T-helper 17 cell (primary cell): Measurements from ENCODE around the gene ACBD6. TPM values are rescaled to one million over a fixed set of nuclear protein-coding genes. Genes with fewer than 3 reads are reported as not detected.

Source experiments
- ATAC-seq: fragments of 150-1000 bp; cut with Tn5 transposase; 2 replicates; pipeline ENCODE4 v1.10.0; 2021; ENCODE audit warnings: mild to moderate bottlenecking, moderate library complexity
- DNase-seq, 3 donors: peaks; one replicate each; pipeline versions ENCODE4 v3.0.0 to v3.0.0-alpha.2; 2020 to 2021
- H3K9me3 ChIP-seq: one replicate; pipeline ENCODE4 v1.7.0; 2013; ENCODE audit warnings: low read length, mild to moderate bottlenecking; ENCODE audit not compliant: control insufficient read depth, poor library complexity, severe bottlenecking
- H3K27ac Mint-ChIP-seq: one replicate; pipeline ENCODE4 v1.8.0; 2022; ENCODE audit warnings: mild to moderate bottlenecking, moderate library complexity, mixed read lengths
- H3K27me3 Mint-ChIP-seq: one replicate; pipeline ENCODE4 v1.8.0; 2022; ENCODE audit warnings: mixed read lengths
- H3K36me3 Mint-ChIP-seq: one replicate; pipeline ENCODE4 v1.8.0; 2022; ENCODE audit warnings: low read depth, mixed read lengths
- H3K4me1 Mint-ChIP-seq: one replicate; pipeline ENCODE4 v1.8.0; 2022; ENCODE audit warnings: mild to moderate bottlenecking, mixed read lengths
- H3K4me3 Mint-ChIP-seq: one replicate; pipeline ENCODE4 v1.8.0; 2022; ENCODE audit warnings: mild to moderate bottlenecking, moderate library complexity, mixed read lengths
- total RNA-seq, 4 donors: library from RNA in 2 of 4; stranded (reverse) in 2 of 4; gene quantifications; one replicate each; pipeline ENCODE4 v1.2.3 and lab custom pipeline; 2022 to 2026

Gene ACBD6
- total RNA-seq, 2 donors from 2014 or later = 28.9 to 33.1 TPM

GRCh38 chr1:180278194-180278515 lies 224.2 kb downstream of the ACBD6 start:
- no peaks in the 10 kb centered on the region for H3K4me1 Mint-ChIP-seq
- no peak for DNase-seq
- no peak for ATAC-seq
- H3K9me3 ChIP-seq = no peaks in the 10 kb centered on the region
- no peaks in the 10 kb centered on the region for H3K36me3 Mint-ChIP-seq
- no peaks in the 10 kb centered on the region for H3K27me3 Mint-ChIP-seq
- no peak overlapping the region for H3K4me3 Mint-ChIP-seq
- H3K27ac Mint-ChIP-seq = no peak overlapping the region

- Mint-ChIP-seq H3K27ac (no peak overlapping the region), H3K4me1 (no peaks in the 10 kb centered on the region), H3K36me3 (peaks cover 2% of the 10 kb centered on the region), H3K27me3 (no peaks in the 10 kb centered on the region), H3K4me3 (no peak overlapping the region)
- no peak for DNase-seq
- no peak for ATAC-seq
- no peaks in the 10 kb centered on the region for H3K9me3 ChIP-seq
These were observed 224.7 kb downstream of the ACBD6 start for GRCh38 chr1:180277476-180278193.

GRCh38 chr1:180275726-180276125 lies 226.7 kb downstream of the ACBD6 start:
- Mint-ChIP-seq H3K36me3 (peaks cover 2% of the 10 kb centered on the region), H3K27ac (no peak overlapping the region), H3K27me3 (no peaks in the 10 kb centered on the region), H3K4me1 (no peaks in the 10 kb centered on the region), H3K4me3 (no peak overlapping the region)
- ATAC-seq = no peak
- no peak for DNase-seq
- no peaks in the 10 kb centered on the region for H3K9me3 ChIP-seq

GRCh38 chr1:180274221-180274620 lies 228.2 kb downstream of the ACBD6 start:
- H3K9me3 ChIP-seq = no peaks in the 10 kb centered on the region
- H3K4me3 Mint-ChIP-seq = no peak overlapping the region
- DNase-seq (no peak), ATAC-seq (no peak)
- H3K4me1 Mint-ChIP-seq = no peaks in the 10 kb centered on the region
- H3K36me3 Mint-ChIP-seq = peaks cover 2% of the 10 kb centered on the region
- no peaks in the 10 kb centered on the region for H3K27me3 Mint-ChIP-seq
- no peak overlapping the region for H3K27ac Mint-ChIP-seq

- Mint-ChIP-seq H3K4me3 (no peak overlapping the region), H3K36me3 (peaks cover 2% of the 10 kb centered on the region), H3K4me1 (no peaks in the 10 kb centered on the region), H3K27ac (no peak overlapping the region), H3K27me3 (no peaks in the 10 kb centered on the region)
- H3K9me3 ChIP-seq = no peaks in the 10 kb centered on the region
- ATAC-seq = no peak
- no peak for DNase-seq
These were observed 229.3 kb downstream of the ACBD6 start for GRCh38 chr1:180273066-180273465.

- DNase-seq = no peak
- ATAC-seq = no peak
- Mint-ChIP-seq H3K4me1 (no peaks in the 10 kb centered on the region), H3K36me3 (peaks cover 2% of the 10 kb centered on the region), H3K27me3 (no peaks in the 10 kb centered on the region), H3K4me3 (no peak overlapping the region), H3K27ac (no peak overlapping the region)
- H3K9me3 ChIP-seq = no peaks in the 10 kb centered on the region
These were observed 230.0 kb downstream of the ACBD6 start for GRCh38 chr1:180272395-180272794.

- Mint-ChIP-seq H3K27ac (no peak overlapping the region), H3K36me3 (peaks cover 2% of the 10 kb centered on the region), H3K27me3 (no peaks in the 10 kb centered on the region), H3K4me3 (no peak overlapping the region), H3K4me1 (no peaks in the 10 kb centered on the region)
- no peak for DNase-seq
- H3K9me3 ChIP-seq = no peaks in the 10 kb centered on the region
- ATAC-seq = no peak
These were observed 230.8 kb downstream of the ACBD6 start for GRCh38 chr1:180271272-180272255.

- peaks cover 2% of the 10 kb centered on the region for H3K36me3 Mint-ChIP-seq
- DNase-seq (no peak), ATAC-seq (no peak)
- H3K9me3 ChIP-seq = no peaks in the 10 kb centered on the region
- no peaks in the 10 kb centered on the region for H3K27me3 Mint-ChIP-seq
- H3K27ac Mint-ChIP-seq = peak overlapping the region; percentile 34
- no peak overlapping the region for H3K4me3 Mint-ChIP-seq
- H3K4me1 Mint-ChIP-seq = no peaks in the 10 kb centered on the region
These were observed 231.7 kb downstream of the ACBD6 start for GRCh38 chr1:180270530-180271271.

- H3K36me3 Mint-ChIP-seq = peaks cover 2% of the 10 kb centered on the region
- no peaks in the 10 kb centered on the region for H3K9me3 ChIP-seq
- DNase-seq (no peak), ATAC-seq (no peak)
- peaks cover 3% of the 10 kb centered on the region for H3K4me1 Mint-ChIP-seq
- H3K27me3 Mint-ChIP-seq = no peaks in the 10 kb centered on the region
- no peak overlapping the region for H3K4me3 Mint-ChIP-seq
- H3K27ac Mint-ChIP-seq = peak overlapping the region; percentile 34
These were observed 232.5 kb downstream of the ACBD6 start for GRCh38 chr1:180269645-180270529.

GRCh38 chr1:180268556-180269075 lies 233.8 kb downstream of the ACBD6 start:
- H3K27ac Mint-ChIP-seq = no peak overlapping the region
- DNase-seq (no peak), ATAC-seq (no peak)

GRCh38 chr1:180267761-180268555 lies 234.4 kb downstream of the ACBD6 start:
- no peak overlapping the region for H3K4me3 Mint-ChIP-seq
- H3K36me3 Mint-ChIP-seq = peaks cover 1% of the 10 kb centered on the region
- H3K27me3 Mint-ChIP-seq = no peaks in the 10 kb centered on the region
- no peaks in the 10 kb centered on the region for H3K9me3 ChIP-seq
- no peak overlapping the region for H3K27ac Mint-ChIP-seq
- ATAC-seq (no peak), DNase-seq (no peak)
- peaks cover 3% of the 10 kb centered on the region for H3K4me1 Mint-ChIP-seq

More at GRCh38 chr1:180268556-180269075, 233.8 kb downstream of the ACBD6 start:
- peaks cover 2% of the 10 kb centered on the region for H3K36me3 Mint-ChIP-seq
- no peaks in the 10 kb centered on the region for H3K27me3 Mint-ChIP-seq
- no peaks in the 10 kb centered on the region for H3K9me3 ChIP-seq
- H3K4me1 Mint-ChIP-seq = peaks cover 3% of the 10 kb centered on the region
- H3K4me3 Mint-ChIP-seq = no peak overlapping the region

- DNase-seq (no peak), ATAC-seq (no peak)
- H3K9me3 ChIP-seq = no peaks in the 10 kb centered on the region
- Mint-ChIP-seq H3K4me3 (no peak overlapping the region), H3K27me3 (no peaks in the 10 kb centered on the region), H3K4me1 (peaks cover 3% of the 10 kb centered on the region), H3K27ac (no peak overlapping the region), H3K36me3 (no peaks in the 10 kb centered on the region)
These were observed 235.2 kb downstream of the ACBD6 start for GRCh38 chr1:180267211-180267561.
